Ovary (tissue), 3 donors: ENCODE data around the gene AMOTL2.

Experiments
- CTCF ChIP-seq, 3 donors: fragments of 450-650 bp in 2 of 3; fragments of 200-600 bp in 1 of 3; IDR thresholded peaks; one replicate each; pipeline versions ENCODE4 v1.5.1 to v1.8.0; 2016 to 2022; ENCODE audit warnings: antibody characterized with exemption in 3 of 3, mild to moderate bottlenecking in 1 of 3
- EP300 ChIP-seq: sonication (generic); formaldehyde crosslinking; IDR thresholded peaks from one replicate; pipeline ENCODE4 v1.6.1; 2017; ENCODE audit warnings: antibody characterized with exemption
- POLR2A ChIP-seq: fragments of 450-650 bp; IDR thresholded peaks from one replicate; pipeline ENCODE4 v1.6.1; 2017; ENCODE audit warnings: antibody characterized with exemption, mild to moderate bottlenecking, moderate library complexity
- donor health status: DM: no; HTN: no; CAD: no.

DNA sequence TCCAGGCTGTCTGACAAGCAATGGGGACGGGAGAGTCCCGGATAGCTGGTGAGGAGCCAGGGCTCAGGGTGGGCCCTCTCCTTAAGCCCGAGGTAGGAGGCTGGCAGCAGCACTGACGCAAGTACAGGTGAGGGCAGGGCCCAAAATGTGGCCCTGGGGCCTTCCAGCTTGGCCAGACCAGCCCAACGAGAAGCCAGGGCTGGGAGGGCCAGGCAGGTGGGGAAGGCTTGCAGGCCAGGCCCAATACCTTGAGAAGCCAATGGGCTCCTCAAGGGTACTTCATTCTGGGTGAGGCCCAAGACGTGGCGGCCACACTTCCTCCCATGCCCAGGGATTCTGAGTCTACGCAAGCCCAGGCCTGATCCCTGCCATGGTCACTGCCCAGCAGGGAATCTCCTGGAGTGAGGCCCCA lies 37.2 kb downstream of the AMOTL2 start:
- no peak for TF ChIP-seq CTCF (IDR thresholded peaks at IDR 0.05)
- no peak for TF ChIP-seq POLR2A
- TF ChIP-seq EP300: no peak
